H9 (cell line): ENCODE data around the gene EPB41L4A. TPM values are rescaled to one million over a fixed set of nuclear protein-coding genes. Genes with fewer than 3 reads are reported as not detected.

Experiments
- DNase-seq: peaks from one replicate; pipeline ENCODE4 v3.0.0-alpha.2; 2017
- H2AFZ ChIP-seq: one replicate; pipeline ENCODE4 v1.6.1; 2013; ENCODE audit warnings: mild to moderate bottlenecking, low read length, control low read depth, moderate library complexity
- H2AK5ac ChIP-seq: 2 replicates; pipeline ENCODE4 v1.6.1; 2013; ENCODE audit warnings: low read length, control low read depth, mixed read lengths; ENCODE audit not compliant: insufficient read length
- H2BK120ac ChIP-seq: one replicate; pipeline ENCODE4 v1.6.1; 2013; ENCODE audit warnings: low read depth, mild to moderate bottlenecking, low read length, control low read depth, inconsistent platforms; ENCODE audit not compliant: poor library complexity, severe bottlenecking
- H2BK12ac ChIP-seq: 2 replicates; pipeline ENCODE4 v1.6.1; 2013; ENCODE audit warnings: low read length, control low read depth, mixed read lengths, low read depth; ENCODE audit not compliant: insufficient read length
- H2BK15ac ChIP-seq: 2 replicates; pipeline ENCODE4 v1.6.1; 2013; ENCODE audit warnings: low read depth, low read length, control low read depth
- H2BK20ac ChIP-seq: one replicate; pipeline ENCODE4 v1.6.1; 2013; ENCODE audit warnings: low read depth, mild to moderate bottlenecking, low read length, control low read depth, inconsistent platforms; ENCODE audit not compliant: poor library complexity, severe bottlenecking
- H2BK5ac ChIP-seq: 2 replicates; pipeline ENCODE4 v1.6.1; 2013; ENCODE audit warnings: low read length, control low read depth, mixed read lengths; ENCODE audit not compliant: insufficient read length
- H3K14ac ChIP-seq: 2 replicates; pipeline ENCODE4 v1.6.1; 2013; ENCODE audit warnings: low read length, control low read depth; ENCODE audit not compliant: insufficient read depth
- H3K18ac ChIP-seq: 2 replicates; pipeline ENCODE4 v1.6.1; 2013; ENCODE audit warnings: low read depth, mild to moderate bottlenecking, mixed read lengths, low read length, control low read depth; ENCODE audit not compliant: insufficient read length
- H3K23ac ChIP-seq: 2 replicates; pipeline ENCODE4 v1.6.1; 2013; ENCODE audit warnings: low read length, control low read depth, mixed read lengths, low read depth; ENCODE audit not compliant: insufficient read length
- H3K23me2 ChIP-seq: 2 replicates; pipeline ENCODE4 v1.6.1; 2013; ENCODE audit warnings: low read depth, mild to moderate bottlenecking, mixed read lengths, low read length, control low read depth; ENCODE audit not compliant: insufficient read length, poor library complexity, severe bottlenecking
- H3K27ac ChIP-seq: 2 replicates; pipeline ENCODE4 v1.5.1; 2013; ENCODE audit warnings: low read length, control low read depth, mixed read lengths, low read depth; ENCODE audit not compliant: insufficient read length
- H3K27me3 ChIP-seq: 2 replicates; pipeline ENCODE4 v1.6.1; 2013; ENCODE audit warnings: low read length, control low read depth, inconsistent platforms; ENCODE audit not compliant: insufficient read depth
- H3K4ac ChIP-seq: 2 replicates; pipeline ENCODE4 v1.6.1; 2013; ENCODE audit warnings: low read depth, mild to moderate bottlenecking, control low read depth, inconsistent platforms, low read length, moderate library complexity
- H3K4me1 ChIP-seq: 2 replicates; pipeline ENCODE4 v1.6.1; 2013; ENCODE audit warnings: low read length, control low read depth, inconsistent platforms; ENCODE audit not compliant: insufficient read depth
- H3K4me2 ChIP-seq: 2 replicates; pipeline ENCODE4 v1.6.1; 2013; ENCODE audit warnings: low read length, control low read depth, mixed read lengths; ENCODE audit not compliant: insufficient read length, insufficient read depth
- H3K56ac ChIP-seq: 2 replicates; pipeline ENCODE4 v1.6.1; 2013; ENCODE audit warnings: low read depth, mild to moderate bottlenecking, mixed read lengths, low read length, control low read depth; ENCODE audit not compliant: insufficient read length
- H3K79me1 ChIP-seq: 2 replicates; pipeline ENCODE4 v1.6.1; 2013; ENCODE audit warnings: low read depth, mild to moderate bottlenecking, moderate library complexity, low read length, control low read depth, inconsistent platforms; ENCODE audit not compliant: insufficient read depth, poor library complexity, severe bottlenecking
- H3K79me2 ChIP-seq: 2 replicates; pipeline ENCODE4 v1.6.1; 2013; ENCODE audit warnings: low read length, control low read depth, inconsistent platforms; ENCODE audit not compliant: insufficient read depth
- H3K9ac ChIP-seq: 2 replicates; pipeline ENCODE4 v1.6.1; 2013; ENCODE audit warnings: low read length, control low read depth, mixed read lengths; ENCODE audit not compliant: insufficient read length; ENCODE audit errors: extremely low read depth
- H3K9me3 ChIP-seq: one replicate; pipeline ENCODE4 v1.6.1; 2013; ENCODE audit warnings: low read depth, low read length, inconsistent platforms; ENCODE audit not compliant: control insufficient read depth
- H3T11ph ChIP-seq: one replicate; pipeline ENCODE4 v1.6.1; 2013; ENCODE audit warnings: mild to moderate bottlenecking, low read length, control low read depth, inconsistent platforms
- H4K20me1 ChIP-seq: one replicate; pipeline ENCODE4 v1.6.1; 2013; ENCODE audit not compliant: control insufficient read depth, insufficient read length, insufficient read depth
- H4K5ac ChIP-seq: 2 replicates; pipeline ENCODE4 v1.6.1; 2013; ENCODE audit warnings: low read depth, mild to moderate bottlenecking, mixed read lengths, low read length, control low read depth; ENCODE audit not compliant: insufficient read length
- H4K8ac ChIP-seq: replicated peaks from 2 replicates; pipeline ENCODE4 v1.6.1; 2013; ENCODE audit warnings: low read length, control low read depth, mixed read lengths, low read depth; ENCODE audit not compliant: insufficient read length
- H4K91ac ChIP-seq: 2 replicates; pipeline ENCODE4 v1.6.1; 2013; ENCODE audit warnings: low read depth, mild to moderate bottlenecking, moderate library complexity, mixed read lengths, low read length, control low read depth; ENCODE audit not compliant: insufficient read length
- H3K27ac Mint-ChIP-seq, 3 experiments: 2 replicates in 2 of 3; 3 replicates in 1 of 3; pipeline ENCODE4 v1.8.0; 2020 to 2021; ENCODE audit warnings: mixed read lengths in 3 of 3, mild to moderate bottlenecking in 1 of 3, moderate library complexity in 1 of 3
- H3K27me3 Mint-ChIP-seq: 2 replicates; pipeline ENCODE4 v1.8.0; 2021; ENCODE audit warnings: low read depth, mild to moderate bottlenecking, moderate library complexity, mixed read lengths
- H3K36me3 Mint-ChIP-seq, 3 experiments: 2 replicates in 2 of 3; 3 replicates in 1 of 3; pipeline ENCODE4 v1.8.0; 2020 to 2021; ENCODE audit warnings: low read depth in 3 of 3, mixed read lengths in 3 of 3; ENCODE audit not compliant: insufficient read depth in 1 of 3
- H3K4me1 Mint-ChIP-seq, 2 experiments: 2 replicates each; pipeline ENCODE4 v1.8.0; 2020; ENCODE audit warnings: mixed read lengths in 2 of 2
- H3K4me3 Mint-ChIP-seq, 2 experiments: 2 replicates in 1 of 2; 3 replicates in 1 of 2; pipeline ENCODE4 v1.8.0; 2020 to 2021; ENCODE audit warnings: mild to moderate bottlenecking in 2 of 2, mixed read lengths in 2 of 2, moderate library complexity in 1 of 2
- H3K9me3 Mint-ChIP-seq, 2 experiments: 2 replicates in 1 of 2; 3 replicates in 1 of 2; pipeline ENCODE4 v1.8.0; 2020; ENCODE audit warnings: mild to moderate bottlenecking in 2 of 2, mixed read lengths in 2 of 2, moderate library complexity in 1 of 2
- WGBS: extraction: QIAGEN DNeasy Blood & Tissue Kit; methylation state at CpG from one replicate; pipeline ENCODE4 v1.1.7; 2013; ENCODE audit warnings: missing lambda C conversion rate, low lambda C conversion rate, mixed read lengths; ENCODE audit not compliant: insufficient read length; ENCODE audit errors: extremely low coverage; 5-methylcytosine and 5-hydroxymethylcytosine counted together
- total RNA-seq: library from RNA; stranded (reverse); gene quantifications from 2 replicates; pipeline ENCODE4 v1.2.1, GENCODE V29; 2021
- TF ChIP-seq, protein P1 (sequence below): fragments of 200-600 bp; sonication (generic); conservative IDR thresholded peaks from 3 replicates; pipeline ENCODE4 v1.8.0; 2021; ENCODE audit warnings: antibody characterized with exemption, mild to moderate bottlenecking

The EPB41L4A gene
- total RNA-seq, 1 experiment from 2014 or later, result 4.9 TPM

DNA sequence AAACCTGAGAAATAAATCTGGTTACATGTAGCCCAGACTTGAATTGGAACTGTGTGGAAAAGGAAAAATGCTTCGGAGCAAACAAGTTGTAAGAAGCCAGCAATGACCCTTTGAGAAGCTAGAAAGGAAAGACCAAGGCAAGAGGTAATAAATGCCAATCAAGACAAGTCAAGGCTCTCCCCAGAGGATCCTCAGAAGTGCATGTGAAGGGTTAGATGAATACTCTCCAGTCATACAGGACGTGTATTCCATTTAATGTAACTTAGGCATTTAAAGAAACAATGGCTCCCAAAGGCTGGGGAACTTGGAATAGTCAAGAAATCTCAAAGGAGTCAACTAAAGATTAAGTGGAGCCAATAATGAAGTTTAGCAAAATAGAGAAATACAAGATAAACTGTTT is 36.2 kb downstream of the EPB41L4A start:
- peaks cover 4 to 6% of the 10 kb centered on the region in 2 experiments; a peak in 2 of 4 replicates for H3K4me1 Mint-ChIP-seq
- H3K4me3 Mint-ChIP-seq, result no peak overlapping the region
- no peak overlapping the region for H2AK5ac ChIP-seq

More for the DNA sequence above, 36.2 kb downstream of the EPB41L4A start:
- DNase-seq, result no peak
- H3T11ph ChIP-seq, result no peak overlapping the region
- no peak overlapping the region for H3K9ac ChIP-seq
- no peak overlapping the region for H2BK120ac ChIP-seq
- no peak overlapping the region for H3K23ac ChIP-seq
- no peak overlapping the region for H4K5ac ChIP-seq
- no peak overlapping the region for H2BK12ac ChIP-seq
- H3K14ac ChIP-seq, result no peak overlapping the region
- no peaks in the 10 kb centered on the region for H3K79me2 ChIP-seq
- Mint-ChIP-seq H3K9me3 (no peaks in the 10 kb centered on the region), H3K27ac (no peak overlapping the region), H3K36me3 (no peaks in the 10 kb centered on the region), H3K27me3 (no peaks in the 10 kb centered on the region)
- H3K27ac ChIP-seq, result no peak overlapping the region
- TF ChIP-seq, protein P1, sequence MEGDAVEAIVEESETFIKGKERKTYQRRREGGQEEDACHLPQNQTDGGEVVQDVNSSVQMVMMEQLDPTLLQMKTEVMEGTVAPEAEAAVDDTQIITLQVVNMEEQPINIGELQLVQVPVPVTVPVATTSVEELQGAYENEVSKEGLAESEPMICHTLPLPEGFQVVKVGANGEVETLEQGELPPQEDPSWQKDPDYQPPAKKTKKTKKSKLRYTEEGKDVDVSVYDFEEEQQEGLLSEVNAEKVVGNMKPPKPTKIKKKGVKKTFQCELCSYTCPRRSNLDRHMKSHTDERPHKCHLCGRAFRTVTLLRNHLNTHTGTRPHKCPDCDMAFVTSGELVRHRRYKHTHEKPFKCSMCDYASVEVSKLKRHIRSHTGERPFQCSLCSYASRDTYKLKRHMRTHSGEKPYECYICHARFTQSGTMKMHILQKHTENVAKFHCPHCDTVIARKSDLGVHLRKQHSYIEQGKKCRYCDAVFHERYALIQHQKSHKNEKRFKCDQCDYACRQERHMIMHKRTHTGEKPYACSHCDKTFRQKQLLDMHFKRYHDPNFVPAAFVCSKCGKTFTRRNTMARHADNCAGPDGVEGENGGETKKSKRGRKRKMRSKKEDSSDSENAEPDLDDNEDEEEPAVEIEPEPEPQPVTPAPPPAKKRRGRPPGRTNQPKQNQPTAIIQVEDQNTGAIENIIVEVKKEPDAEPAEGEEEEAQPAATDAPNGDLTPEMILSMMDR, result no peak
- no peak overlapping the region for H3K18ac ChIP-seq
- H3K27me3 ChIP-seq, result no peaks in the 10 kb centered on the region
- no peaks in the 10 kb centered on the region for H4K20me1 ChIP-seq
- no peak overlapping the region for H2AFZ ChIP-seq
- no CpG with 5 or more reads among the region's 2 CpGs for WGBS
- H3K23me2 ChIP-seq, result no peaks in the 10 kb centered on the region
- no peaks in the 10 kb centered on the region for H3K9me3 ChIP-seq
- H3K4ac ChIP-seq, result no peak overlapping the region
- H4K91ac ChIP-seq, result no peak overlapping the region
- no peak overlapping the region for H2BK15ac ChIP-seq
- no peak overlapping the region for H2BK5ac ChIP-seq
- H3K56ac ChIP-seq, result no peak overlapping the region
- H4K8ac ChIP-seq, result no peak overlapping the region
- H3K4me2 ChIP-seq, result no peak overlapping the region
- H3K79me1 ChIP-seq, result no peaks in the 10 kb centered on the region
- H3K4me1 ChIP-seq, result no peaks in the 10 kb centered on the region
- H2BK20ac ChIP-seq, result no peak overlapping the region
